ENCODE data around the gene PEX13. TPM values are rescaled to one million over a fixed set of nuclear protein-coding genes. Genes with fewer than 3 reads are reported as not detected.

Gene PEX13
- total RNA-seq, 1 experiment from 2014 or later = 22.4 TPM

DNA sequence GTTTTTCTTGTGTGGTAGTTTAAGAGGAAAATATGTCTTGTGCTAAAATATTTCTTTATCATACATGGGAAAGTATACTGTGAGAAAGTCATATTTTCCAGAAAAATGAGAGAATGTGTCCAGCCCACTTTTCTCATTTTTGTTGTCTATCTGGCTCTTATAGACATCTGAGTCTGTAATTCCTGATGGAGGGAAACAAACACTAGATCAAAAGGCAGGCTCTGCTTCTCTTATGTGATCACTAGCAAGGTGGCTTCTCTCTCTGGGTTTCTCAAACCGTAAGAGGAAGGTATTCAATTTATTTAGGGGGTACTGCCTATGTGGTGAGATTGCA, 40.0 kb upstream of the PEX13 start:
- Histone ChIP-seq H3K18ac (ENCODE audit: insufficient read length, low read depth, low read length) (no peak overlapping the region), H3K23ac (ENCODE audit: insufficient read length, low read depth, low read length) (no peak overlapping the region), H4K8ac (replicated peaks; ENCODE audit: insufficient read length, low read depth, low read length) (no peak overlapping the region), H3K27ac (ENCODE audit: insufficient read length, low read depth, low read length) (no peak overlapping the region), H4K20me1 (ENCODE audit: control insufficient read depth, insufficient read depth, insufficient read length) (no peaks in the 10 kb centered on the region), H4K5ac (ENCODE audit: insufficient read length, low read depth, low read length) (no peak overlapping the region), H2BK20ac (ENCODE audit: low read depth, low read length, poor library complexity, severe bottlenecking) (no peak overlapping the region), H2BK5ac (ENCODE audit: insufficient read length, low read length) (no peak overlapping the region), H2BK120ac (ENCODE audit: low read depth, low read length, poor library complexity, severe bottlenecking) (no peak overlapping the region), H3T11ph (ENCODE audit: low read length) (no peak overlapping the region), H2AFZ (ENCODE audit: low read length) (no peak overlapping the region), H3K4me1 (ENCODE audit: insufficient read depth, low read length) (no peaks in the 10 kb centered on the region), H3K23me2 (ENCODE audit: insufficient read length, low read depth, low read length, poor library complexity, severe bottlenecking) (no peaks in the 10 kb centered on the region), H3K14ac (ENCODE audit: insufficient read depth, low read length) (no peak overlapping the region), H2BK15ac (ENCODE audit: low read depth, low read length) (no peak overlapping the region), H3K4me2 (ENCODE audit: insufficient read depth, insufficient read length, low read length) (no peak overlapping the region), H3K79me1 (ENCODE audit: insufficient read depth, low read depth, low read length, poor library complexity, severe bottlenecking) (no peaks in the 10 kb centered on the region), H4K91ac (ENCODE audit: insufficient read length, low read depth, low read length) (no peak overlapping the region), H3K9ac (ENCODE audit: extremely low read depth, insufficient read length, low read length) (no peak overlapping the region), H3K9me3 (ENCODE audit: control insufficient read depth, low read depth, low read length) (no peaks in the 10 kb centered on the region), H3K27me3 (ENCODE audit: insufficient read depth, low read length) (no peaks in the 10 kb centered on the region), H2BK12ac (ENCODE audit: insufficient read length, low read depth, low read length) (no peak overlapping the region), H2AK5ac (ENCODE audit: insufficient read length, low read length) (no peak overlapping the region), H3K56ac (ENCODE audit: insufficient read length, low read depth, low read length) (no peak overlapping the region), H3K79me2 (ENCODE audit: insufficient read depth, low read length) (no peaks in the 10 kb centered on the region), H3K4ac (ENCODE audit: low read depth, low read length) (no peak overlapping the region)
- no CpG with 5 or more reads among the region's 1 CpG for WGBS (ENCODE audit: extremely low coverage, insufficient read length, low lambda C conversion rate)
- Mint-ChIP-seq H3K27ac (no peak overlapping the region), H3K4me3 (no peak overlapping the region), H3K36me3 (ENCODE audit: insufficient read depth in 1 of 3, low read depth in 3 of 3) (no peaks in the 10 kb centered on the region), H3K27me3 (ENCODE audit: low read depth) (no peaks in the 10 kb centered on the region), H3K9me3 (no peaks in the 10 kb centered on the region), H3K4me1 (no peaks in the 10 kb centered on the region)
- TF ChIP-seq, protein P1, sequence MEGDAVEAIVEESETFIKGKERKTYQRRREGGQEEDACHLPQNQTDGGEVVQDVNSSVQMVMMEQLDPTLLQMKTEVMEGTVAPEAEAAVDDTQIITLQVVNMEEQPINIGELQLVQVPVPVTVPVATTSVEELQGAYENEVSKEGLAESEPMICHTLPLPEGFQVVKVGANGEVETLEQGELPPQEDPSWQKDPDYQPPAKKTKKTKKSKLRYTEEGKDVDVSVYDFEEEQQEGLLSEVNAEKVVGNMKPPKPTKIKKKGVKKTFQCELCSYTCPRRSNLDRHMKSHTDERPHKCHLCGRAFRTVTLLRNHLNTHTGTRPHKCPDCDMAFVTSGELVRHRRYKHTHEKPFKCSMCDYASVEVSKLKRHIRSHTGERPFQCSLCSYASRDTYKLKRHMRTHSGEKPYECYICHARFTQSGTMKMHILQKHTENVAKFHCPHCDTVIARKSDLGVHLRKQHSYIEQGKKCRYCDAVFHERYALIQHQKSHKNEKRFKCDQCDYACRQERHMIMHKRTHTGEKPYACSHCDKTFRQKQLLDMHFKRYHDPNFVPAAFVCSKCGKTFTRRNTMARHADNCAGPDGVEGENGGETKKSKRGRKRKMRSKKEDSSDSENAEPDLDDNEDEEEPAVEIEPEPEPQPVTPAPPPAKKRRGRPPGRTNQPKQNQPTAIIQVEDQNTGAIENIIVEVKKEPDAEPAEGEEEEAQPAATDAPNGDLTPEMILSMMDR (conservative IDR thresholded peaks at IDR 0.05) = no peak
- no peak for DNase-seq

All from H9 (cell line).